Measurements from ENCODE around the gene PLCB2.

The PLCB2 gene

GRCh38 chr15:40249477-40250303, 58.0 kb downstream of the PLCB2 start:
- DNase-seq (ENCODE audit: low spot score): no peak

GRCh38 chr15:40248006-40248783, 59.5 kb downstream of the PLCB2 start:
- DNase-seq (ENCODE audit: low spot score): no peak

GRCh38 chr15:40247406-40247971, 60.2 kb downstream of the PLCB2 start:
- no peak for DNase-seq (ENCODE audit: low spot score)

- no peak for DNase-seq (ENCODE audit: low spot score)
Measured at GRCh38 chr15:40246496-40247280, 61.0 kb downstream of the PLCB2 start.

- no peak for DNase-seq (ENCODE audit: low spot score)
Measured at GRCh38 chr15:40245666-40246450, 61.9 kb downstream of the PLCB2 start.

GRCh38 chr15:40244961-40245523, 62.7 kb downstream of the PLCB2 start:
- DNase-seq (ENCODE audit: low spot score): no peak

- no peak for DNase-seq (ENCODE audit: low spot score)
Measured at GRCh38 chr15:40243126-40243810, 64.5 kb downstream of the PLCB2 start.

- no peak for DNase-seq (ENCODE audit: low spot score)
Measured at GRCh38 chr15:40242601-40243000, 65.1 kb downstream of the PLCB2 start.

GRCh38 chr15:40242213-40242599, 65.5 kb downstream of the PLCB2 start:
- DNase-seq (ENCODE audit: low spot score): no peak

- DNase-seq (ENCODE audit: low spot score): no peak
Measured at GRCh38 chr15:40241269-40242212, 66.2 kb downstream of the PLCB2 start.

- no peak for DNase-seq (ENCODE audit: low spot score)
Measured at GRCh38 chr15:40240619-40241221, 67.0 kb downstream of the PLCB2 start.

- DNase-seq (ENCODE audit: low spot score): no peak
Measured at GRCh38 chr15:40239693-40240618, 67.8 kb downstream of the PLCB2 start.

- no peak for DNase-seq (ENCODE audit: low spot score)
Measured at GRCh38 chr15:40239404-40239692, 68.4 kb downstream of the PLCB2 start.

- DNase-seq (ENCODE audit: low spot score): no peak
Measured at GRCh38 chr15:40238532-40239403, 69.0 kb downstream of the PLCB2 start, which contains the start of gene PAK6. Gene PAK6 (plus strand): TSS chr15:40239063. CDS start chr15:40264786, 25,723 bp downstream.

All from CD4-positive, alpha-beta T cell treated with Interleukin-2 at 100 ng/mL for 4 hours (primary cell).